ENCODE data around the gene COL18A1. TPM values are rescaled to one million over a fixed set of nuclear protein-coding genes. Genes with fewer than 3 reads are reported as not detected.

COL18A1 gene
- total RNA-seq, 1 experiment from 2014 or later, result 77.0 TPM

DNA sequence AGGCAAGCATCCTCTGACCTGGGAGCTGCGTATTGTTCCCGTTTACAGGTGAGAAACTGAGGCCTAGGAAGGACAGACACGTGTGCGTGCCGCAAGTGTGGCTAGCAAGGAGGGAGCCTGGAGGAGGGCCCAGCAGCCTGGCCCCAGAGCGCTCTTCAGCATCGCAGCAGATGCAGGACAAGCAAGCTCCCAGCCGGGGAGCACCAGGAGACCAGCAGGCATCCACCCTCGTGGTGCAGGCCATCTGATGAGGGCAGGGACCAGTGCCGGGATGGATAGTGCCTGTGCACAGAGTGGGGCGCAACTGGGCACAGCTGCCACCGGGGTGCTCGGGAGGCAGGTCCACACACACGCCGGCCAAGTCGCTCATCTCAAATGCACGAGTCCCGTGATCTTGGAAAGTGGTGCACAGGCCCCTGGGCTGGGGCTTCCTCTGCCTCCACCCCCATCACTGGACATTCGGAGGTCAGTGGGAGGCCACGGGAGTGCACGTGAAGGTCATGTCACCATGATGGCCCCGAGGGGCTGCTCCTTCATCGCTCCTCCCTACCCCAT lies 55.1 kb downstream of the COL18A1 start:
- no peak for TF ChIP-seq EZH2 (IDR thresholded peaks at IDR 0.05; ENCODE audit: low read length, unreplicated experiment)
- TF ChIP-seq EZH2phosphoT487 (IDR thresholded peaks at IDR 0.05; ENCODE audit: borderline replicate concordance, low read length), result no peak
- TF ChIP-seq, protein P1, sequence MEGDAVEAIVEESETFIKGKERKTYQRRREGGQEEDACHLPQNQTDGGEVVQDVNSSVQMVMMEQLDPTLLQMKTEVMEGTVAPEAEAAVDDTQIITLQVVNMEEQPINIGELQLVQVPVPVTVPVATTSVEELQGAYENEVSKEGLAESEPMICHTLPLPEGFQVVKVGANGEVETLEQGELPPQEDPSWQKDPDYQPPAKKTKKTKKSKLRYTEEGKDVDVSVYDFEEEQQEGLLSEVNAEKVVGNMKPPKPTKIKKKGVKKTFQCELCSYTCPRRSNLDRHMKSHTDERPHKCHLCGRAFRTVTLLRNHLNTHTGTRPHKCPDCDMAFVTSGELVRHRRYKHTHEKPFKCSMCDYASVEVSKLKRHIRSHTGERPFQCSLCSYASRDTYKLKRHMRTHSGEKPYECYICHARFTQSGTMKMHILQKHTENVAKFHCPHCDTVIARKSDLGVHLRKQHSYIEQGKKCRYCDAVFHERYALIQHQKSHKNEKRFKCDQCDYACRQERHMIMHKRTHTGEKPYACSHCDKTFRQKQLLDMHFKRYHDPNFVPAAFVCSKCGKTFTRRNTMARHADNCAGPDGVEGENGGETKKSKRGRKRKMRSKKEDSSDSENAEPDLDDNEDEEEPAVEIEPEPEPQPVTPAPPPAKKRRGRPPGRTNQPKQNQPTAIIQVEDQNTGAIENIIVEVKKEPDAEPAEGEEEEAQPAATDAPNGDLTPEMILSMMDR (conservative IDR thresholded peaks at IDR 0.05; ENCODE audit: low read depth, low read length), result no peak
- H3K27ac ChIP-seq (ENCODE audit: low read length), result peak overlapping the region; percentile 55
- no peaks in the 10 kb centered on the region for H3K27me3 ChIP-seq (ENCODE audit: low read length)
- ChIA-PET CTCF (no interaction called here), POLR2A (ENCODE audit: unreplicated experiment) (no interaction called here)
- H3K4me2 ChIP-seq (ENCODE audit: low read length), result peak overlapping the region; percentile 13; the same call in 1 of the 2 replicates
- H3F3A ChIP-seq (ENCODE audit: low read length, unreplicated experiment), result no peaks in the 10 kb centered on the region
- intact Hi-C loops (cut with micrococcal nuclease), result no loop called here
- no peak overlapping the region for H2AFZ ChIP-seq (ENCODE audit: low read length)
- H3K9me2 ChIP-seq (replicated peaks; ENCODE audit: low read length), result no peaks in the 10 kb centered on the region
- no TSS peak for BruUV-seq (replicated peaks)
- no peaks in the 10 kb centered on the region for H3K9me3 ChIP-seq (ENCODE audit: low read length)
- H3K79me2 ChIP-seq (ENCODE audit: low read length), result no peaks in the 10 kb centered on the region
- no peak overlapping the region for H3K4me3 ChIP-seq (ENCODE audit: low read length)
- H3K9ac ChIP-seq (ENCODE audit: low read length), result no peak overlapping the region
- H3K36me3 ChIP-seq (ENCODE audit: low read depth, low read length), result 0 out of 2 replicates have a peak, but pooled peaks cover 5% of the 10 kb centered on the region
- DNase-seq (no peak), ATAC-seq (no peak)
- peaks cover 19% of the 10 kb centered on the region for H3K4me1 ChIP-seq (ENCODE audit: insufficient read depth, low read length)
- no peaks in the 10 kb centered on the region for H4K20me1 ChIP-seq (ENCODE audit: low read length)

DNA sequence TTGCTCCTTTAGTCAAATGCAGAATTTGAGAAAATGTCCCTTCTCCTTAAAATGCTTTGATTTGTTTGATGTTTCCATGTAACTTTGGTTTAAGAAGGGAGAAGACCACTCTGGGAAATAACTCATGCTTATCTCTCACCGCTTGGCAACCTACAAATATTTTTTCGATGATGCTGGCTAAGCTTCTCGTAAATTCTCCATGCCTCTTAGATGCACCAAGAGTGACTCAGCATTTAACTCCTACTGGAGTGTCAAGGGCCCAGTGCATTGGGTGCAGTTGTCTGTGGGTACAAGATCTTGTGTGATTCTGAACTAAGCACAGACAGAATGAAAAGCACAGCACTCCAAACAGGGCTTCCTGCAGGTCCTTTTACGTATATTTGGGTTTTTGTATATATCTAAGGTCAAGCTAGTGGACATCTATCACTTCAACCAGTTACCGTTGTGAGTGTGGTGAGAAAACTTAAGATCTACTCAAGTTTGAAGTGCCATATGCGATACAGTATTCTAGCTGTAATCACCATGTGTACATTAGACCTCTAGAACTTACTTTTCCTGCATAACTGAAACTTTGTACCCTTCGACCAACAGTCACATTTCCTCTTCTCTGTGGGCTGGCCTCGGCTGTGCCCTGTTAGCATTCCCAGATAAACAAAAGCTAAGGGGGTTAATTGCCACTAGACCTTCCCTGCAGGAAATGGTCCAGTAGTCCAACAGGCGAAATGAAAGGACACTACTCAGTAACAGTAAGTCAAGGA lies 55.8 kb downstream of the COL18A1 start:
- Histone ChIP-seq H3K4me2 (ENCODE audit: low read length) (peak overlapping the region; percentile 13; the same call in 1 of the 2 replicates), H3K4me3 (ENCODE audit: low read length) (no peak overlapping the region), H3K79me2 (ENCODE audit: low read length) (no peaks in the 10 kb centered on the region), H2AFZ (ENCODE audit: low read length) (no peak overlapping the region), H3F3A (ENCODE audit: low read length, unreplicated experiment) (no peaks in the 10 kb centered on the region), H3K36me3 (ENCODE audit: low read depth, low read length) (0 out of 2 replicates have a peak, but pooled peaks cover 5% of the 10 kb centered on the region), H4K20me1 (ENCODE audit: low read length) (no peaks in the 10 kb centered on the region), H3K9me2 (replicated peaks; ENCODE audit: low read length) (no peaks in the 10 kb centered on the region), H3K27ac (ENCODE audit: low read length) (peak overlapping the region; percentile 55), H3K9ac (ENCODE audit: low read length) (peak overlapping the region; percentile 8; the same call in 1 of the 2 replicates), H3K4me1 (ENCODE audit: insufficient read depth, low read length) (peaks cover 12% of the 10 kb centered on the region), H3K27me3 (ENCODE audit: low read length) (no peaks in the 10 kb centered on the region), H3K9me3 (ENCODE audit: low read length) (no peaks in the 10 kb centered on the region)
- TF ChIP-seq, protein P1 (conservative IDR thresholded peaks at IDR 0.05; ENCODE audit: low read depth, low read length), result no peak
- TF ChIP-seq EZH2phosphoT487 (IDR thresholded peaks at IDR 0.05; ENCODE audit: borderline replicate concordance, low read length), result no peak
- no peak for TF ChIP-seq EZH2 (IDR thresholded peaks at IDR 0.05; ENCODE audit: low read length, unreplicated experiment)
- POLR2A ChIA-PET (ENCODE audit: unreplicated experiment), result no interaction called here
- no TSS peak for BruUV-seq (replicated peaks)
- CTCF ChIA-PET, result no interaction called here
- intact Hi-C loops (cut with micrococcal nuclease), result no loop called here
- DNase-seq (peak; percentile 79), ATAC-seq (peak; percentile 79)

DNA sequence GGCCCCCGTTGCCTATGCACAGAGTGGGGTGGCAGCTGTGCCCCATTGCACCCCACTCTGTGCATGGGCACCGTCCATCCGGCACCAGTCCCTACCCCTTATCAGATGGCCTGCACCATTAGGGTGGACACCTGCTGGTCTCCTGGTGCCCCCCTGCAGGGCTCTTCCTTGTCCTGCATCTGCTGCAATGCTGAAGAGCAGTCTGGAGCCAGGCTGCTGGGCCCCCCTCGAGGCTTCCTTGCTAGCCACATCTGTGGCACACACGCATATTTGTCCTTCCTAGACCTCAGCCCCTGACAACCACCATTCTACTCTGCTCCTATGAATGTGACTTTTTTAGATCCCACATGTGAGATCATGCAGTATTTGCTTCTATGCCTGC lies 56.4 kb downstream of the COL18A1 start:
- no peak for TF ChIP-seq EZH2 (IDR thresholded peaks at IDR 0.05; ENCODE audit: low read length, unreplicated experiment)
- Histone ChIP-seq H3K9me2 (replicated peaks; ENCODE audit: low read length) (no peaks in the 10 kb centered on the region), H2AFZ (ENCODE audit: low read length) (no peak overlapping the region), H3K4me3 (ENCODE audit: low read length) (no peak overlapping the region), H3K4me2 (ENCODE audit: low read length) (no peak overlapping the region), H3K9ac (ENCODE audit: low read length) (no peak overlapping the region), H3K27ac (ENCODE audit: low read length) (no peak overlapping the region), H3K9me3 (ENCODE audit: low read length) (no peaks in the 10 kb centered on the region), H3K27me3 (ENCODE audit: low read length) (no peaks in the 10 kb centered on the region), H4K20me1 (ENCODE audit: low read length) (no peaks in the 10 kb centered on the region), H3F3A (ENCODE audit: low read length, unreplicated experiment) (no peaks in the 10 kb centered on the region), H3K79me2 (ENCODE audit: low read length) (no peaks in the 10 kb centered on the region), H3K36me3 (ENCODE audit: low read depth, low read length) (0 out of 2 replicates have a peak, but pooled peaks cover 5% of the 10 kb centered on the region), H3K4me1 (ENCODE audit: insufficient read depth, low read length) (peaks cover 12% of the 10 kb centered on the region)
- ChIA-PET POLR2A (ENCODE audit: unreplicated experiment) (no interaction called here), CTCF (no interaction called here)
- no TSS peak for BruUV-seq (replicated peaks)
- DNase-seq (no peak), ATAC-seq (no peak)
- intact Hi-C loops (cut with micrococcal nuclease), result no loop called here
